K562 (cell line): ENCODE data around the gene TMEM217. TPM values are rescaled to one million over a fixed set of nuclear protein-coding genes. Genes with fewer than 3 reads are reported as not detected.

Source experiments
- FOXJ3 ChIP-seq: sonication (generic); formaldehyde crosslinking; IDR thresholded peaks from 2 replicates; pipeline ENCODE4 v1.4.0; 2020; ENCODE audit warnings: mild to moderate bottlenecking, missing genetic modification reagents
- GTF2F1 ChIP-seq: IDR thresholded peaks from 2 replicates; pipeline ENCODE4 v1.6.1; 2011; ENCODE audit warnings: low read depth, low read length, improper control_type of control experiment
- HIVEP1 ChIP-seq: fragments of 250-450 bp; sonication (Bioruptor Pico); IDR thresholded peaks from 2 replicates; pipeline ENCODE4 v1.4.0; 2020; ENCODE audit warnings: mild to moderate bottlenecking
- KAT8 ChIP-seq: fragments of 450-650 bp; IDR thresholded peaks from 2 replicates; pipeline ENCODE4 v1.6.1; 2016; ENCODE audit warnings: low read depth, mild to moderate bottlenecking
- NELFE ChIP-seq: IDR thresholded peaks from 2 replicates; pipeline ENCODE4 v1.6.1; 2011; ENCODE audit warnings: mild to moderate bottlenecking; ENCODE audit not compliant: insufficient read depth, insufficient read length
- NFIC ChIP-seq: fragments of 450-650 bp; IDR thresholded peaks from 2 replicates; pipeline ENCODE4 v1.6.1; 2017; ENCODE audit warnings: mild to moderate bottlenecking, inconsistent platforms
- PHF8 ChIP-seq: fragments of 200-600 bp; sonication (generic); IDR thresholded peaks from 2 replicates; pipeline ENCODE4 v1.6.1; 2012; ENCODE audit warnings: mixed run types, mild to moderate bottlenecking, inconsistent platforms, low read length, moderate library complexity, borderline replicate concordance
- SREBF2 ChIP-seq: sonication (generic); formaldehyde crosslinking; IDR thresholded peaks from 2 replicates; pipeline ENCODE4 v1.4.0; 2020; ENCODE audit warnings: mild to moderate bottlenecking, missing genetic modification reagents
- ZNF444 ChIP-seq: fragments of 250-450 bp; sonication (Bioruptor Pico); IDR thresholded peaks from 2 replicates; pipeline ENCODE4 v1.4.0; 2020; ENCODE audit warnings: mild to moderate bottlenecking, moderate library complexity
- polyA plus RNA-seq, 8 experiments: library from polyadenylated mRNA; depleted of rRNA in 4 of 8; stranded (reverse) in 5 of 8; unstranded in 3 of 8; fragments of >200 nt; fragmentation: Nextera tagmentation in 2 of 8; fragmentation: Illumina TruSeq in 1 of 8; extraction: Ambion mirVana in 2 of 8; extraction: Trizol in 1 of 8; gene quantifications; 2 replicates each; pipeline versions ENCODE4 v1.2.1 to v1.2.3, GENCODE V29; 2011 to 2014; ENCODE audit warnings: inconsistent platforms in 1 of 8, missing spikeins in 1 of 8
- total RNA-seq, 7 experiments: library from RNA; depleted of rRNA in 6 of 7; stranded (reverse); fragments of >200 nt in 6 of 7; fragmentation: Illumina TruSeq in 2 of 7; extraction: Trizol in 2 of 7; gene quantifications; 2 replicates each; pipeline versions ENCODE4 v1.2.1 to v1.2.3, GENCODE V29; 2011 to 2021; ENCODE audit warnings: low replicate concordance in 1 of 7
- TF ChIP-seq, protein P1 (sequence below): sonication (generic); formaldehyde crosslinking; IDR thresholded peaks from 2 replicates; pipeline ENCODE4 v1.8.1; 2023; ENCODE audit warnings: mild to moderate bottlenecking, missing genetic modification reagents, moderate library complexity
- TF ChIP-seq, protein P2 (sequence below), 2 experiments: fragments of 450-650 bp in 1 of 2; sonication (generic) in 1 of 2; formaldehyde crosslinking; conservative IDR thresholded peaks; 2 replicates each; pipeline versions ENCODE4 v1.4.0 to v1.8.1; 2020 to 2022; ENCODE audit warnings: mild to moderate bottlenecking in 1 of 2, missing genetic modification reagents in 1 of 2
- TF ChIP-seq, protein P3 (sequence below): fragments of 150-350 bp; IDR thresholded peaks from 2 replicates; pipeline ENCODE4 v1.6.1; 2014; ENCODE audit warnings: low read depth, mild to moderate bottlenecking, low read length, borderline replicate concordance
- TF ChIP-seq, protein P4 (sequence below): IDR thresholded peaks from 2 replicates; pipeline ENCODE4 v1.6.1; 2016; ENCODE audit warnings: missing genetic modification characterization, missing compliant biosample characterization
- TF ChIP-seq, protein P5 (sequence below): fragments of 450-650 bp; IDR thresholded peaks from 2 replicates; pipeline ENCODE4 v1.6.1; 2016
- TF ChIP-seq, protein P6 (sequence below): fragments of 450-650 bp; IDR thresholded peaks from 2 replicates; pipeline ENCODE4 v1.6.1; 2016; ENCODE audit warnings: borderline replicate concordance

Gene TMEM217
- total and polyA plus RNA-seq, 9 of the 15 experiments (the other 6 are each of a cell fraction or from before 2014, with no cell fraction given): 1.3 to 8.0 (median 1.9) TPM

DNA sequence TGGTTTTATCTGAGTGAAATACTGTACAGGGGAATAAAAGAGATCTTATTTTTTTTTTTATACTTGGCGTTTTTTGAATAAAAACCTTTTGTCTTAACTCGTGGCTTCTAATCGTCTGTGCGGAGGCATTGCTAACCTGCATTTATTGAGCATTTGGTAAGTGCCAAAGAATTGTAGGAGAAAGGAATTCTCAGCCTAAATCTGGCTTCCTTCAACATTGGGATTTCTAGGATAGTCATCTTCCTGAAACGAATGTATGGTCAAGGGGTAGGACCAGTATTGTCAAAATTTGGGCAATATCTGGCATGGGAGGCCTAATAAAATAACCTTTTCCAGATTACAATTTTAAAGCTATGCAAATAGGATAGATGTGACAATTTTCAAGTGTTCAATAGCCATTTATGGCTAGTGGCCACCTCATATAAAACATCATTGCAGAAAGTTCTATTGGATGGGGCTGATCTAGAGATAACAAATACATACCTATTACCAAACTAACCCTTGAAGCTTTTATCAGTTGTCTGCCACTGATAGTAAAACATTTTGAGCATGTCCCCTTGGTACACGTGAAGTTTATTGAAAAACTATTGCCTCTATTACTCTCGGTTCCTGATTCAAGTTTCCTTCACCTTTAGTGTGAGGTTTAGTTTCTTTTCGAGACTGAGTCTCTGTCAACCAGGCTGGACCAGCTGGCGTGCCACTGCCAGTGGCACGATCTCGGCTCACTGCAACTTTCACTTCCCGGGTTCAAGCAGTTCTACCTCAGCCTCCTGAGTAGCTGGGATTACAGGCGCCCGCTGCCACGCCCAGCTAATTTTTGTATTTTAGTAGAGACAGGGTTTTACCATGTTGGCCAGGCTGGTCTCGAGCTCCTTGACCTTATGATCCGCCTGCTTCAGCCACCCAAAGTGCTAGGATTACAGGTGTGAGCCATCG, 82.3 kb downstream of the TMEM217 start (continued):
- TF ChIP-seq, protein P1, sequence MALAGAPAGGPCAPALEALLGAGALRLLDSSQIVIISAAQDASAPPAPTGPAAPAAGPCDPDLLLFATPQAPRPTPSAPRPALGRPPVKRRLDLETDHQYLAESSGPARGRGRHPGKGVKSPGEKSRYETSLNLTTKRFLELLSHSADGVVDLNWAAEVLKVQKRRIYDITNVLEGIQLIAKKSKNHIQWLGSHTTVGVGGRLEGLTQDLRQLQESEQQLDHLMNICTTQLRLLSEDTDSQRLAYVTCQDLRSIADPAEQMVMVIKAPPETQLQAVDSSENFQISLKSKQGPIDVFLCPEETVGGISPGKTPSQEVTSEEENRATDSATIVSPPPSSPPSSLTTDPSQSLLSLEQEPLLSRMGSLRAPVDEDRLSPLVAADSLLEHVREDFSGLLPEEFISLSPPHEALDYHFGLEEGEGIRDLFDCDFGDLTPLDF (CRISPR knock-in tag): peak; percentile 31; the same call in 1 of the 2 replicates
- TF ChIP-seq GTF2F1 (no peak), HIVEP1 (CRISPR knock-in tag) (no peak), NFIC (0 out of 2 replicates have a peak, but pooled peaks have one; percentile 20), NELFE (no peak), ZNF444 (peak; percentile 79), KAT8 (no peak), FOXJ3 (CRISPR knock-in tag) (no peak), SREBF2 (CRISPR knock-in tag) (no peak), PHF8 (no peak)
- TF ChIP-seq, protein P2, sequence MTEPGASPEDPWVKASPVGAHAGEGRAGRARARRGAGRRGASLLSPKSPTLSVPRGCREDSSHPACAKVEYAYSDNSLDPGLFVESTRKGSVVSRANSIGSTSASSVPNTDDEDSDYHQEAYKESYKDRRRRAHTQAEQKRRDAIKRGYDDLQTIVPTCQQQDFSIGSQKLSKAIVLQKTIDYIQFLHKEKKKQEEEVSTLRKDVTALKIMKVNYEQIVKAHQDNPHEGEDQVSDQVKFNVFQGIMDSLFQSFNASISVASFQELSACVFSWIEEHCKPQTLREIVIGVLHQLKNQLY (CRISPR knock-in tag; conservative IDR thresholded peaks at IDR 0.05): peak in 1 of 2 experiments; percentile 95; a peak in 2 of 4 replicates
- TF ChIP-seq, protein P3, sequence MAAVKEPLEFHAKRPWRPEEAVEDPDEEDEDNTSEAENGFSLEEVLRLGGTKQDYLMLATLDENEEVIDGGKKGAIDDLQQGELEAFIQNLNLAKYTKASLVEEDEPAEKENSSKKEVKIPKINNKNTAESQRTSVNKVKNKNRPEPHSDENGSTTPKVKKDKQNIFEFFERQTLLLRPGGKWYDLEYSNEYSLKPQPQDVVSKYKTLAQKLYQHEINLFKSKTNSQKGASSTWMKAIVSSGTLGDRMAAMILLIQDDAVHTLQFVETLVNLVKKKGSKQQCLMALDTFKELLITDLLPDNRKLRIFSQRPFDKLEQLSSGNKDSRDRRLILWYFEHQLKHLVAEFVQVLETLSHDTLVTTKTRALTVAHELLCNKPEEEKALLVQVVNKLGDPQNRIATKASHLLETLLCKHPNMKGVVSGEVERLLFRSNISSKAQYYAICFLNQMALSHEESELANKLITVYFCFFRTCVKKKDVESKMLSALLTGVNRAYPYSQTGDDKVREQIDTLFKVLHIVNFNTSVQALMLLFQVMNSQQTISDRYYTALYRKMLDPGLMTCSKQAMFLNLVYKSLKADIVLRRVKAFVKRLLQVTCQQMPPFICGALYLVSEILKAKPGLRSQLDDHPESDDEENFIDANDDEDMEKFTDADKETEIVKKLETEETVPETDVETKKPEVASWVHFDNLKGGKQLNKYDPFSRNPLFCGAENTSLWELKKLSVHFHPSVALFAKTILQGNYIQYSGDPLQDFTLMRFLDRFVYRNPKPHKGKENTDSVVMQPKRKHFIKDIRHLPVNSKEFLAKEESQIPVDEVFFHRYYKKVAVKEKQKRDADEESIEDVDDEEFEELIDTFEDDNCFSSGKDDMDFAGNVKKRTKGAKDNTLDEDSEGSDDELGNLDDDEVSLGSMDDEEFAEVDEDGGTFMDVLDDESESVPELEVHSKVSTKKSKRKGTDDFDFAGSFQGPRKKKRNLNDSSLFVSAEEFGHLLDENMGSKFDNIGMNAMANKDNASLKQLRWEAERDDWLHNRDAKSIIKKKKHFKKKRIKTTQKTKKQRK: no peak
- TF ChIP-seq, protein P4, sequence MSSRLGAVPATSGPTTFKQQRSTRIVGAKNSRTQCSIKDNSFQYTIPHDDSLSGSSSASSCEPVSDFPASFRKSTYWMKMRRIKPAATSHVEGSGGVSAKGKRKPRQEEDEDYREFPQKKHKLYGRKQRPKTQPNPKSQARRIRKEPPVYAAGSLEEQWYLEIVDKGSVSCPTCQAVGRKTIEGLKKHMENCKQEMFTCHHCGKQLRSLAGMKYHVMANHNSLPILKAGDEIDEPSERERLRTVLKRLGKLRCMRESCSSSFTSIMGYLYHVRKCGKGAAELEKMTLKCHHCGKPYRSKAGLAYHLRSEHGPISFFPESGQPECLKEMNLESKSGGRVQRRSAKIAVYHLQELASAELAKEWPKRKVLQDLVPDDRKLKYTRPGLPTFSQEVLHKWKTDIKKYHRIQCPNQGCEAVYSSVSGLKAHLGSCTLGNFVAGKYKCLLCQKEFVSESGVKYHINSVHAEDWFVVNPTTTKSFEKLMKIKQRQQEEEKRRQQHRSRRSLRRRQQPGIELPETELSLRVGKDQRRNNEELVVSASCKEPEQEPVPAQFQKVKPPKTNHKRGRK (tag): no peak
- TF ChIP-seq, protein P5, sequence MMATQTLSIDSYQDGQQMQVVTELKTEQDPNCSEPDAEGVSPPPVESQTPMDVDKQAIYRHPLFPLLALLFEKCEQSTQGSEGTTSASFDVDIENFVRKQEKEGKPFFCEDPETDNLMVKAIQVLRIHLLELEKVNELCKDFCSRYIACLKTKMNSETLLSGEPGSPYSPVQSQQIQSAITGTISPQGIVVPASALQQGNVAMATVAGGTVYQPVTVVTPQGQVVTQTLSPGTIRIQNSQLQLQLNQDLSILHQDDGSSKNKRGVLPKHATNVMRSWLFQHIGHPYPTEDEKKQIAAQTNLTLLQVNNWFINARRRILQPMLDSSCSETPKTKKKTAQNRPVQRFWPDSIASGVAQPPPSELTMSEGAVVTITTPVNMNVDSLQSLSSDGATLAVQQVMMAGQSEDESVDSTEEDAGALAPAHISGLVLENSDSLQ: no peak; the same call in 1 of the 2 replicates
- TF ChIP-seq, protein P6, sequence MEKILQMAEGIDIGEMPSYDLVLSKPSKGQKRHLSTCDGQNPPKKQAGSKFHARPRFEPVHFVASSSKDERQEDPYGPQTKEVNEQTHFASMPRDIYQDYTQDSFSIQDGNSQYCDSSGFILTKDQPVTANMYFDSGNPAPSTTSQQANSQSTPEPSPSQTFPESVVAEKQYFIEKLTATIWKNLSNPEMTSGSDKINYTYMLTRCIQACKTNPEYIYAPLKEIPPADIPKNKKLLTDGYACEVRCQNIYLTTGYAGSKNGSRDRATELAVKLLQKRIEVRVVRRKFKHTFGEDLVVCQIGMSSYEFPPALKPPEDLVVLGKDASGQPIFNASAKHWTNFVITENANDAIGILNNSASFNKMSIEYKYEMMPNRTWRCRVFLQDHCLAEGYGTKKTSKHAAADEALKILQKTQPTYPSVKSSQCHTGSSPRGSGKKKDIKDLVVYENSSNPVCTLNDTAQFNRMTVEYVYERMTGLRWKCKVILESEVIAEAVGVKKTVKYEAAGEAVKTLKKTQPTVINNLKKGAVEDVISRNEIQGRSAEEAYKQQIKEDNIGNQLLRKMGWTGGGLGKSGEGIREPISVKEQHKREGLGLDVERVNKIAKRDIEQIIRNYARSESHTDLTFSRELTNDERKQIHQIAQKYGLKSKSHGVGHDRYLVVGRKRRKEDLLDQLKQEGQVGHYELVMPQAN: no peak
